RPMI7951 (cell line): Measurements from ENCODE around the gene GAN. TPM values are rescaled to one million over a fixed set of nuclear protein-coding genes. Genes with fewer than 3 reads are reported as not detected.
A peak's percentile ranks its signal among the peaks of the same experiment; 100 is the strongest.
"Not testable (repeated sequence)": the region's sequence is repeated elsewhere in the genome, so short reads cannot be mapped to it uniquely, and the experiment has no call there.

Experiments
- DNase-seq: peaks from one replicate; pipeline ENCODE4 v3.0.0-alpha.2; 2012; ENCODE audit warnings: low read depth
- total RNA-seq: library from RNA; depleted of rRNA; stranded (reverse); fragments of >200 nt; shearing (Covaris generic); gene quantifications from 2 replicates; pipeline ENCODE4 v1.2.3, GENCODE V29; 2014

The GAN gene
- total RNA-seq, 1 experiment from 2014 or later, result 5.5 TPM

GRCh38 chr16:81399909-81400308, 85.1 kb downstream of the GAN start:
- no peak for DNase-seq

- DNase-seq, result peak; percentile 92
Measured at GRCh38 chr16:81401035-81401950, 86.5 kb downstream of the GAN start.

- DNase-seq, result no peak
Measured at GRCh38 chr16:81403208-81403600, 88.4 kb downstream of the GAN start.

- DNase-seq, result peak; percentile 72
Measured at GRCh38 chr16:81403601-81404391, 89.0 kb downstream of the GAN start.

- not testable (repeated sequence) for DNase-seq
Measured at GRCh38 chr16:81405002-81405401, 90.2 kb downstream of the GAN start.

- DNase-seq, result peak; percentile 83
Measured at GRCh38 chr16:81405702-81406113, 90.9 kb downstream of the GAN start.

GRCh38 chr16:81408409-81408950, 93.7 kb downstream of the GAN start:
- DNase-seq, result no peak

GRCh38 chr16:81409016-81409556, 94.3 kb downstream of the GAN start:
- no peak for DNase-seq

GRCh38 chr16:81410643-81411293, 96.0 kb downstream of the GAN start:
- DNase-seq, result peak; percentile 25

- no peak for DNase-seq
Measured at GRCh38 chr16:81413245-81413990, 98.7 kb downstream of the GAN start.

- DNase-seq, result no peak
Measured at GRCh38 chr16:81415751-81416150, 101.0 kb downstream of the GAN start.

- DNase-seq, result no peak
Measured at GRCh38 chr16:81416749-81417148, 102.0 kb downstream of the GAN start.

- DNase-seq, result no peak
Measured at GRCh38 chr16:81417210-81417609, 102.4 kb downstream of the GAN start.

GRCh38 chr16:81419806-81420205, 105.0 kb downstream of the GAN start:
- no peak for DNase-seq

- DNase-seq, result no peak
Measured at GRCh38 chr16:81421126-81421525, 106.4 kb downstream of the GAN start.

GRCh38 chr16:81421536-81421935, 106.8 kb downstream of the GAN start:
- no peak for DNase-seq

- DNase-seq, result not testable (repeated sequence)
Measured at GRCh38 chr16:81422153-81422552, 107.4 kb downstream of the GAN start.

GRCh38 chr16:81424771-81425170, 110.0 kb downstream of the GAN start:
- DNase-seq, result peak; percentile 42

GRCh38 chr16:81427219-81427618, 112.5 kb downstream of the GAN start:
- DNase-seq, result no peak

- DNase-seq, result peak; percentile 37
Measured at GRCh38 chr16:81429045-81429521, 114.3 kb downstream of the GAN start.
